ENCODE results near the gene WDR5B.
A peak's percentile ranks its signal among the peaks of the same experiment; 100 is the strongest.
"Not testable (repeated sequence)": the region's sequence is repeated elsewhere in the genome, so short reads cannot be mapped to it uniquely, and the experiment has no call there.

WDR5B gene

DNA sequence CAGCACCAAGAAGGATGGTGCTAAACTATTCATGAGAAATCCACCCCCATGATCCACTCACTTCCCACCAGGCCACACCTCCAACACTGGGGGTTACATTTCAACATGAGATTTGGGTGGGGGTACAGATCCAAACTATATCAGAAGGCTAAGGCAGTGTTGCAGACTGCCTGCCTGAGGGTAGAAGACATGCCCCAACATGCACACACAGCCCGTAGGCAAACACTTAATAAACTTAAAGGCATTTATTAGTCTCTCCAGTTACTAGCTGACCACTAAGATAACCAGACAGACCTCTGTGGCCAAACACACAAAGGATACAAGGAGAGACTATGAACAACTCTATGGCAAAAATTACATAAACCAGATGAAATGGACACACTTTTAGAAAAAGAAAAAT lies 21.7 kb downstream of the WDR5B start:
- no peak overlapping the region for H3K4me3 ChIP-seq (ENCODE audit: low read length)
- TF ChIP-seq ZNF274 (IDR thresholded peaks at IDR 0.05; ENCODE audit: low read depth, low read length) = no peak

DNA sequence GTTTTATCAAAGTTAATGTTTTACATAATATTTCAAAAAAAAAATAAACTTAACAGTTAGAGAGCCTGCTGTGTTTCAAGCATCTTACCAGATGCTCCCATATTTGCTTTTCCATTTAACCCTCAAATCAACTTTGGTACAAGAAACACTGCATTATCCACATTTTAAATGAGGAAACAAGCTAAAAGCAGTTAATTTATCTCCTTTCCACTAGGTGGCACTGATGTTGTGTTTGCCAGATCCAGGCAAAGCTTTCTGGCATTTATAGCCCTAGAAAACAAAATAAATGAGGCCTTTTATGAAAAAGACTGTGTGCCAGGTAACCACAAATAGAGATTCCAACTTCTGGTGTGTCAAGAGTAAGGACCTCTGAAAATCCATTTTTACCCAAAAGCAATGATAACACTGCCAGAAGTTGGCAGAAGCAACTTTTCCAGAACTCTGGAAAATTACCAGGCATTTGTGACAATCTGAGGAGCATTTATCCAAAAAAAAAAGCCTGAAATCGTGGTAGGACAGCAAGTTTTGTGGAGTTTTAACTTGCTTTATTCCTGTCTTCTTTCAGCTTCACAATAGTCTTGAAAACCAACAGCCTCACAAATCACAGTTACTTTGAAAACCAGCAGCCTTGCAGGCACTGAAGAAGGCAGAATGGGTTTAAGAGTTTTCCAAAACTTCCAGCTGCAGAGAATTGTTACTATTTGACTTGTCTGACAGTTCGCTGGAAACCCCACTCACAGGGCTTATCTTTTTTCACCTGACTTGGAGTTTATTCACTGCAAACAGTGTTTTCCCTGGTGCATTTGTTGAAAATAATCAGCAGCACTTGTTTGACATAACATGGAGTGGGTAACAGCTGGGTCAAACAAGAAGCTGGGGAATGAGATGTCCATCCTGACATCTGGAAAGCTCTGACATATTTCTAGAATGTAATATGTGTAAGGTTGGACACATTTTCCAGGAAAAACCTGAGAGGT lies 22.7 kb downstream of the WDR5B start:
- TF ChIP-seq ZNF274 (IDR thresholded peaks at IDR 0.05; ENCODE audit: low read depth, low read length) = no peak
- H3K4me3 ChIP-seq (ENCODE audit: low read length) = no peak overlapping the region

DNA sequence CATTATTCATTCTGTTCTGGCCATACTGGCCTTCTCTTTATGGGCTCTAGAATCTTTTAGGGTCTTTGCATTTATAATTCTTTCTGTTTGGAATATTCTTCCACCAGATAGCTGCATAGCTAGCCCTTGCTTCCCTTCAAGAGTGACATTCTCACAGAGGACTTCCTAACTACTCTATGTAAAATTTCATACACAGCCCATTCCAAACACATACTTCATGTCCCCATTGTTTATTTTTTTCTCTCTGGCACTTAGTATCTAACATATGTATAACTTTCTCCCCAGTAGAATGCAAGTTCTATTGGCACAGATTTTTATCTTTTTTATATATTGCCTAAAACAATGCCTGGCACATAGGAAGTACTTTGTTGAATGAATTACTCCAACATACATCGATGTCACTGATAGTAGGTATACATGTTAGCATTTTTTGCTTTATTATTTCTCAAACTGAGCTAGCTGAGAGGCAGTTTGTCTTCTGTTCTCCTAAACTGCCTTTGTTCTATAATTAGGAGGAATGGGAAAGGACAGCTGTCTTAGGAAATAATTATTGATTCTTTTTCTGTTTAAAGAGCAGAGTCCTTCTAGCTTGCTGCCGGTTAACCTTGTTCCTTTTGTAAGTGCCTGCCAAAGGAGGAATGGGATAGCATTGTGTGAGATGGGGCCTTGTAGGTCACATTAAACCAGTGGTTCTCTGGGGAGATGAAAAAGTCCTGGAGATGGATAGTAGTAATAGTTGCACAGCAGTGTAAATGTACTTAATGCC lies 24.0 kb downstream of the WDR5B start:
- no peak for TF ChIP-seq ZNF274 (IDR thresholded peaks at IDR 0.05; ENCODE audit: low read depth, low read length)
- no peak overlapping the region for H3K4me3 ChIP-seq (ENCODE audit: low read length)

DNA sequence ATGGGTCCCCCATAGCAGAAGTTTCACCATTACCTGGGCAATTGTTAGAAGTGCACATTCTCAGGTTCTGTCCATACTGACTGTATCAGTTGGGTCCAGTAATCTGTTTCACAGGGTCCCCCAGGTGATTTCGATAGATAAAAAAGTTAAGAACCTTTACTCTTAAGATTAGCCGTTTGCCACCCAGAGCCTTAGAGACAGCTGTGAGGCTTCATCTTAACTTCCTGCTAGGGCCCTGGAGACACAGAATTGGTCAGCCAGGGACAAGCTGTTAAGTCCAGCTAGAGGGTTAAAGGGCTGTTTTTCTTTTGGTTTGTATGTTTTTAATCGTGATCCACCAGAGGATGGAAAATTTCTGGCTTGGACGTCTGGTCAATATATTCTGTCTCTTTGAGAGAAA lies 25.2 kb downstream of the WDR5B start:
- no peak overlapping the region for H3K4me3 ChIP-seq (ENCODE audit: low read length)
- no peak for TF ChIP-seq ZNF274 (IDR thresholded peaks at IDR 0.05; ENCODE audit: low read depth, low read length)

DNA sequence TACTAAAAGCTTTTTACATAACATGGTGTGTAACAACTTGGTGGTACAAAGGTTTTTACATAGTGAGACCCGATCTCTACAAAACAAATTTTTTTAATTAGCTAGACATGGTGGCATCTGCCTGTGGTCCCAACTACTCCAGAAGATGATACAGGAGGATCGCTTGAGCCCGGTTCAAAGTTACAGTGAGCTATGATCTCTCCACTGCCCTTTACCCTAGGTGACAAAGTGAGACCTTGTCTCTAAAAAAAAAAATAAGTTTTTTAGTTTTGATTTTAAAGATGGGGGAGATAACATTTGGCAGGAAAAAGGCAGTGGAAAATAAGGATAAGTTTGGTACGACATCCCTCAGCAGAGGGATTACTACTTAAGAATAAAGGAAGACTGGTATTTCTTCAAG lies 26.0 kb downstream of the WDR5B start:
- H3K4me3 ChIP-seq (ENCODE audit: low read length) = no peak overlapping the region
- TF ChIP-seq ZNF274 (IDR thresholded peaks at IDR 0.05; ENCODE audit: low read depth, low read length) = no peak

DNA sequence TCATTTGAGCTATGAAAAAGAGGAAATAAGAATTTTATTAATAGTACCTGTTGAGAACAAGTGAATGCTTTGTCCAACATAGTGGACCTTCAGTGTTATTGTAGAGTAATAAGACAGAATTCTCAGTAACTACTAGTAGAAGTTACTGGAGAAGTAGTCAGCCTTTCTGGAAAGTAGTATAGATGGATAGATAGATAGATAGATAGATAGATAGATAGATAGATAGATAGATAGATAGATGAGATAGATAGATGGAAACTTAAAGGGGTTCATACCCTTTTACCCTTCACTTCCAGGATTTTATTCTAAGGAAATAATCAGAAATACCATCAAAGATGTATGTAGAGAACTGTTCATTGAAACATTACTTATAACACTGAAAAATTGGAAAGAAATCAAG lies 26.7 kb downstream of the WDR5B start:
- TF ChIP-seq ZNF274 (IDR thresholded peaks at IDR 0.05; ENCODE audit: low read depth, low read length) = no peak
- H3K4me3 ChIP-seq (ENCODE audit: low read length) = no peak overlapping the region

DNA sequence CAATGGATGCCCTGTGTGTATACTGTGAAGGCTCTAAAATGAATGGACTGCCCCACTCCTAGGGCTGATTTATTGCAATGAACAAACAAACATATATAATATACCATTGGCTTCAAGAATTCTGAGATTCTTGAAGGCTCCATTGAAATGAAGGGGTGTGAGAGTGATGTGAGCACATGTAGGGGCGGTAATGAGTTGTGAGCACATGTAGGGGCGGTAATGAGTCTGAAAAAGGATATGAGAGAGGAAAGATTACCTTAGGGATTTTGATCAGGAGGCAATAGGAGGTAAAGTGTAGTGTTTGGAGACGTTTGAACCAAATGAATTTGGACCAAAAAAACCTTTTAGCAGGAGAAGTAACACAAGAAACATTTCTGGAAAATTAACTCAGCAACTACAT lies 28.2 kb downstream of the WDR5B start:
- no peak overlapping the region for H3K4me3 ChIP-seq (ENCODE audit: low read length)
- TF ChIP-seq ZNF274 (IDR thresholded peaks at IDR 0.05; ENCODE audit: low read depth, low read length) = no peak

DNA sequence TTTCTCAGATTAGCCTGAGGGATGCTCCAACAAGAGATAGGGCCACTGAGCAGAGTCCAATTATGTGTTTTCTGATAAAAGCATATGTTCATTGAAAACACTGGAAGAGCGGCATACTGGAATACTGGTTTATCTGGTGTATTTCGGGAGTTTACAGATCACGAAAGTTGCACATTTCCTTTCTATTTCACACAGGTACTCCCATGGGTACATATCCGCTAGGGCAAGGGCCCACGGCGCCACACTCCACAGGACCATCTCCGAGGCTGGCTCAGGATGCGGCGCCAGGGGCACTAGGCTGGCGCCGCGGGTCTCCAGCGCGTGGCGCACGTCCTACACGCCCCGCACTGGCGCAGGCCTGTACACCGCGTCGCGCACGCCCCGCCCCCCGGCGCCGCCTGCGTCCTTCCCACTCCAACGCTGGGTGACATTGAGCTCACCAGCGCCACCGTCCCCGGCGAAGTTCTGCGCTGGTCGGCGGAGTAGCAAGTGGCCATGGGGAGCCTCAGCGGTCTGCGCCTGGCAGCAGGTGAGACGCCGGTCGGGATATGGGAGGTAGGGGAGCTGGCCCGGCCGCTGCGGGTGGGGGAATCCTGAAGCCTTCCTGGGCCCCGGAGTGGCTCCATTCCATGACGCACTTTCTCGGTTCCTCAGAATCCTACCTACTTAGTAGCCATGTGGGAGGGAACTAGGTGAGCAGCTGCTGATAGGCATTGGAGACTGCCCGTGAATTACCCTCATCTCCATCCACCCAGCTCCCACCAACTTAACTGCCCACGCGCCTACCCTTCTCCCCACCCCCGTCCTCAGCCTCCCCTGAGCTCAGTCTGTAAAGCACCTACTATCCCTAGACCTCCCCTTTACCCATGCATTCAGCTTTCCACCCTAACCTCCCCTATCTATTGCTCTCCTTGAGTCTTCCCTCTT lies 31.8 kb downstream of the WDR5B start, which contains the start of gene FAM162A:
TSS of gene FAM162A (plus strand) at position 412 of the 927 bp plus-strand sequence. CDS start at position 496, 84 bp downstream.
- H3K4me3 ChIP-seq (ENCODE audit: low read length) = peak within 1 kb of the TSS; percentile 71
- no peak for TF ChIP-seq ZNF274 (IDR thresholded peaks at IDR 0.05; ENCODE audit: low read depth, low read length)

DNA sequence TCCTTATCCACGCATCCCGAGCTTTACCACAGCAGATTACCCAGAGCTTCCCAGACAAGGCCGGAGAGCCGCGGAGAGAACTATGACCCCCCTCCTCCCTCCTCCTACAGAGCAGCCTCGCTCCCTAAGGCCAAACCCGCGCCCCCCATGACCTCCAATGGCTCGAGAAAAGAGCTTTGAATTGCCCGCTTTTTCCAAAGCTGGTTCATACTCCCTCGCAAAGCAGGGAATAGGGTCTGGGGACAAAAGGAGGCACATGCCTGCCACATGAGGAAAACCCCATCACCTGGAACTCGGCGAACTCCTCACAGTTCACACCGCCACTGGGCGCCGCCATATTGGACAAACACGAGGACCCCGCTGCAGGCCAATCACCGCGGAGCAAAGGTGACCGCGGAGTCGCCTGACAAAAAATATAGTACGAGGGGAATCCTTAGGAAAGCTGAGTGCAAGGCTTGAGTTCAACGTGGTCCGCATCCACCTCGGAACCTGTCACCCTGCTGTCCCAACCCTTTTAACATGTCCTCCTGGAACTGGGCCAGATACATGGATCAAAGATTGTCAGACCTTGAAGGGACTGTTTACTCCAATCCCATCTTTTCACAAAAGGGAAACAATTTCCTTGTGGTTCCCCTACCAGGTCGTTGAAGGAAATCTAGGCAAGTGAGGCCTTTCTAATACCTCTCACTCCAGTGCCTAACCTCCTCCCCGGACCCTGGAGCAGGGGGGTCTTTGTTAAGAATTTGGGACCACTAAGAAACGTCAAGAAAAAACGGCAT lies 32.8 kb downstream of the WDR5B start, which contains the start of gene MIX23:
TSS of gene MIX23 (minus strand) at position 344 of the 779 bp plus-strand sequence. CDS start at position 337, 7 bp downstream.
- H3K4me3 ChIP-seq (ENCODE audit: low read length) = peak within 1 kb of the TSS; percentile 71
- TF ChIP-seq ZNF274 (IDR thresholded peaks at IDR 0.05; ENCODE audit: low read depth, low read length) = no peak

DNA sequence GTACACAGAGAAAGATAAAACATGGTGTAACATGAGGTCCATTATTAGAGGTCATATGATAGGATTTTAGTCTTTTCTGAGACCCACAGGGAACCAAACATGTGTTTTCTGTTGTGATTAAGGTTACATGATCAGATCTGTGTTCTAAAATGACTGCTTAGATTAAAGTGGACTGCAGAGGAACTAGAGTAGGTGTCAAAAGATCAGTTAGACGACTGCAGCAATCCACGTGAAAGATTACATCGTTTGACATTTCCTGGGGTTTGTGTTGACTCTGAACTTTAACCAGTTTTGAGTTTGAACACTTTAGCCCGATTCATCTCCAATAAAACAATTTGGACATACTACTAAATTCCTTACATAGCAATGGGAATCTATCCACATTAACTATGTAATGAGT lies 37.9 kb downstream of the WDR5B start:
- no peak for TF ChIP-seq ZNF274 (IDR thresholded peaks at IDR 0.05; ENCODE audit: low read depth, low read length)

DNA sequence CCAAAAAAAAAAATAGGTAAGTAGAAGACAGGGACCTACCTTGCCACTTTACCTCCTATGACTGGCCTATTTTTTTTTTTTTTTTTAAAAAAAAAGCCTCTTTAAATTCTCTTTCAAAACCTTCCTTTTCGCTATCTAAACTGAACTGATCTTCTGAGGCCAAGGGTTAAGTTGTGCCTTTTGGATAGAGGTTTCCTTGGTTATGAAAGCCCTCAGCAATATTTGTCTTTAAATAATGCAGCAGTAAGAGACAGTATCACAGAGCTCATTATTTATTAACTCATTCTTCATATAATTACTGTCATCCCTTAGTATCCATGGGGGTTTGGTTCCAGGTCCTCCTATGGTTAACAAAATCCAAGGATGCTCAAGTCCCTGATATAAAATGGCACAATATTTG lies 41.8 kb downstream of the WDR5B start:
- no peak for TF ChIP-seq ZNF274 (IDR thresholded peaks at IDR 0.05; ENCODE audit: low read depth, low read length)

More for the DNA sequence above, 37.9 kb downstream of the WDR5B start:
- H3K4me3 ChIP-seq (ENCODE audit: low read length) = no peak overlapping the region

DNA sequence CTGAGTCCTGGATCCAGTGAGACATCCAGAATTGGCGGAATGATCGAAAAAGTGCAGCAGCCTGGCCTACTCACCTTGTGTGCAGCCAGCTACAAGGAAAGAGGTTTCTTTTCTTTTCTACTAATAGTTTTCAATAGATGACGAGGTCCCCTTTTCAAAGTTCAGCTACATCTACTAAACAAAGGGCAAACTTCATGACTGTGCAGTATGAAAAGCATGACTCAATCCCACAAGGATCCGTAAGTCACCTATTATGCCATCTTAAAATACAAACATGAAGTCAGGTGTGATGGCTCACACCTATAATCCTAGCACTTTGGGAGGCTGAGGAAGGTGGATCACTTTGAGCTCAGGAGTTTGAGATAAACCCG lies 49.5 kb downstream of the WDR5B start:
- no peak for TF ChIP-seq ZNF274 (IDR thresholded peaks at IDR 0.05; ENCODE audit: low read depth, low read length)
- no peak overlapping the region for H3K4me3 ChIP-seq (ENCODE audit: low read length)

More for the DNA sequence above, 41.8 kb downstream of the WDR5B start:
- H3K4me3 ChIP-seq (ENCODE audit: low read length) = no peak overlapping the region

DNA sequence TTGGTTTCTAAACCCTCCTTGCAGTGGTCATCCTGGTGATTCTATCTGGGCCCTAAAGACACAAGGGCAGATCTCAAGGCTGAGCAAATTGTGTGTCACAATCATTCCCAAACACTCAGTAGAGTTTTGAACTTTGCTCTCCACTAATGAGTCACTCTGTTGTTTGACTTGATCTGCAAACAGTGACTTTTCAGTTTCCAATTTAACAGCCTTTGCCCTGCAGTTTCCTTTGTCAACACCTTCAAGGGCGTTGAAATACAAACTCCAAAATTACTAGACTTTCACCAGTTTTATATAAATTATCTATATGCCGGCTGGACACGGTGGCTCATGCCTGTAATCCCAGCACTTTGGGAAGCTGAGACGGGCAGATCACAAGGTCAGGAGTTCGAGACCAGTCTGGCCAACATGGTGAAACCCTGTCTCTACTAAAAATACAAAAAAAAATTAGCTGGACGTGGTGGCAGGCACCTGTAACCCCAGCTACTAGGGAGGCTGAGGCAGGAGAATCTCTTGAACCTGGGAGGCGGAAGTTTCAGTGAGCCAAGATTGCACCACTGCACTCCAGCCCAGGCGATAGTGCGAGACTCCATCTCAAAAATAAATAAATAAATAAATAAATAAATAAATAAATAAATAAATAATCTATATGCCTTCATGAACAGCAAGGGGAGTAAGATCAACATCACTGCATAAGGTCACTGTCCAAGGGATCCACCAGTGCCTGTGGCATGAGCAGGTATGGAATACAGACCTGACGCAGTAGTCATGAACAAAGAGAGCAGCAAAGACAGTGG lies 50.1 kb downstream of the WDR5B start:
- not testable (repeated sequence) for H3K4me3 ChIP-seq (ENCODE audit: low read length)

Data from GM08714 (cell line).